GM23338 (cell line): Measurements from ENCODE around the gene ATG2B. TPM values are rescaled to one million over a fixed set of nuclear protein-coding genes. Genes with fewer than 3 reads are reported as not detected.

Experiments
- ATAC-seq: fragments of 200-7000 bp; cut with Tn5 transposase; 3 replicates; pipeline ENCODE4 v1.9.1; 2020
- DNase-seq: peaks from one replicate; pipeline ENCODE4 v3.0.0-alpha.2; 2015; ENCODE audit warnings: low spot score
- H2AFZ ChIP-seq: fragments of 200-600 bp; sonication (generic); 2 replicates; pipeline ENCODE4 v1.8.0; 2016; ENCODE audit warnings: antibody characterized with exemption, mild to moderate bottlenecking, moderate library complexity
- H3F3A ChIP-seq: fragments of 200-600 bp; sonication (generic); replicated peaks from 2 replicates; pipeline ENCODE4 v1.8.0; 2017; ENCODE audit warnings: antibody characterized with exemption, mixed run types, low read depth
- H3K27ac ChIP-seq: fragments of 200-600 bp; sonication (generic); 2 replicates; pipeline ENCODE4 v1.6.1; 2016; ENCODE audit warnings: low read depth
- H3K27me3 ChIP-seq: fragments of 200-600 bp; sonication (generic); 2 replicates; pipeline ENCODE4 v1.8.0; 2016; ENCODE audit warnings: mild to moderate bottlenecking, mixed run types, moderate library complexity; ENCODE audit not compliant: insufficient read depth
- H3K36me3 ChIP-seq: fragments of 200-600 bp; sonication (generic); 2 replicates; pipeline ENCODE4 v1.8.0; 2016; ENCODE audit warnings: mild to moderate bottlenecking; ENCODE audit not compliant: insufficient read depth
- H3K4me1 ChIP-seq: fragments of 200-600 bp; sonication (generic); 2 replicates; pipeline ENCODE4 v1.8.0; 2016; ENCODE audit warnings: mild to moderate bottlenecking, moderate library complexity; ENCODE audit not compliant: insufficient read depth
- H3K4me2 ChIP-seq: fragments of 200-600 bp; sonication (generic); 2 replicates; pipeline ENCODE4 v1.7.1; 2017; ENCODE audit warnings: mixed run types
- H3K4me3 ChIP-seq: fragments of 200-600 bp; sonication (generic); 2 replicates; pipeline ENCODE4 v1.6.1; 2016; ENCODE audit warnings: mixed run types
- H3K79me2 ChIP-seq: fragments of 200-600 bp; sonication (generic); replicated peaks from 2 replicates; pipeline ENCODE4 v1.8.0; 2017; ENCODE audit warnings: mild to moderate bottlenecking; ENCODE audit not compliant: insufficient read depth
- H3K9me2 ChIP-seq: fragments of 200-600 bp; sonication (generic); 2 replicates; pipeline ENCODE4 v1.8.0; 2017; ENCODE audit not compliant: insufficient read depth
- H4K20me1 ChIP-seq: fragments of 200-600 bp; sonication (generic); replicated peaks from 2 replicates; pipeline ENCODE4 v1.8.0; 2017; ENCODE audit warnings: mild to moderate bottlenecking; ENCODE audit not compliant: insufficient read depth
- H3K27ac Mint-ChIP-seq: 2 replicates; pipeline ENCODE4 v1.8.0; 2020; ENCODE audit warnings: inconsistent platforms, mild to moderate bottlenecking, moderate library complexity, mixed read lengths
- H3K27me3 Mint-ChIP-seq: 3 replicates; pipeline ENCODE4 v1.8.0; 2022; ENCODE audit warnings: low read depth, mild to moderate bottlenecking, moderate library complexity, mixed read lengths, inconsistent platforms; ENCODE audit not compliant: insufficient read depth, poor library complexity
- H3K36me3 Mint-ChIP-seq: 3 replicates; pipeline ENCODE4 v1.8.0; 2021; ENCODE audit warnings: low read depth, mild to moderate bottlenecking, inconsistent platforms, moderate library complexity, mixed read lengths
- H3K4me1 Mint-ChIP-seq: 3 replicates; pipeline ENCODE4 v1.8.0; 2020; ENCODE audit warnings: mild to moderate bottlenecking, inconsistent platforms, mixed read lengths
- H3K4me3 Mint-ChIP-seq: 3 replicates; pipeline ENCODE4 v1.8.0; 2021; ENCODE audit warnings: moderate library complexity, mild to moderate bottlenecking, inconsistent platforms, mixed read lengths
- H3K9me3 Mint-ChIP-seq: 3 replicates; pipeline ENCODE4 v1.8.0; 2020; ENCODE audit warnings: moderate library complexity, mild to moderate bottlenecking, inconsistent platforms, mixed read lengths
- CREB1 ChIP-seq: fragments of 250-450 bp; sonication (Bioruptor Pico); IDR thresholded peaks from 2 replicates; pipeline ENCODE4 v1.5.0; 2020; ENCODE audit warnings: low read depth, mild to moderate bottlenecking, moderate library complexity
- EZH2 ChIP-seq: fragments of 200-600 bp; sonication (generic); IDR thresholded peaks from one replicate; pipeline ENCODE4 v1.8.0; 2017; ENCODE audit warnings: antibody characterized with exemption, mild to moderate bottlenecking, low read depth; ENCODE audit not compliant: unreplicated experiment
- EZH2phosphoT487 ChIP-seq: fragments of 200-600 bp; sonication (generic); IDR thresholded peaks from one replicate; pipeline ENCODE4 v1.8.1; 2018; ENCODE audit warnings: antibody characterized with exemption; ENCODE audit not compliant: unreplicated experiment
- JUNB ChIP-seq: IDR thresholded peaks from one replicate; pipeline ENCODE4 v1.6.1; 2016; ENCODE audit warnings: antibody characterized with exemption; ENCODE audit not compliant: unreplicated experiment
- NANOG ChIP-seq: IDR thresholded peaks from 2 replicates; pipeline ENCODE4 v1.6.1; 2016; ENCODE audit warnings: antibody characterized with exemption, borderline replicate concordance
- POLR2AphosphoS5 ChIP-seq: IDR thresholded peaks from 2 replicates; pipeline ENCODE4 v1.6.1; 2016; ENCODE audit warnings: antibody characterized with exemption, low read depth
- STAT1 ChIP-seq: IDR thresholded peaks from one replicate; pipeline ENCODE4 v1.6.1; 2016; ENCODE audit warnings: antibody characterized with exemption; ENCODE audit not compliant: unreplicated experiment
- ZNF114 ChIP-seq: fragments of 250-450 bp; sonication (Bioruptor Pico); IDR thresholded peaks from 2 replicates; pipeline ENCODE4 v1.5.0; 2020; ENCODE audit warnings: mild to moderate bottlenecking, moderate library complexity
- ZNF331 ChIP-seq: fragments of 250-450 bp; sonication (Bioruptor Pico); IDR thresholded peaks from 2 replicates; pipeline ENCODE4 v1.5.0; 2020; ENCODE audit warnings: low read depth, mild to moderate bottlenecking, moderate library complexity
- polyA plus RNA-seq: library from polyadenylated mRNA; unstranded; fragments of >200 nt; fragmentation: Nextera tagmentation; extraction: Ambion mirVana; gene quantifications from 2 replicates; pipeline ENCODE4 v1.2.1, GENCODE V29; 2016
- total RNA-seq: library from RNA; depleted of rRNA; stranded (reverse); fragments of >200 nt; shearing (Covaris generic); gene quantifications from 2 replicates; pipeline ENCODE4 v1.2.3, GENCODE V29; 2014
- TF ChIP-seq, protein P1 (sequence below): IDR thresholded peaks from one replicate; pipeline ENCODE4 v1.6.1; 2018; ENCODE audit warnings: antibody characterized with exemption; ENCODE audit not compliant: unreplicated experiment
- TF ChIP-seq, protein P2 (sequence below): fragments of 250-450 bp; sonication (Bioruptor Pico); IDR thresholded peaks from 2 replicates; pipeline ENCODE4 v1.5.0; 2020; ENCODE audit warnings: mild to moderate bottlenecking, moderate library complexity
- TF ChIP-seq, protein P3 (sequence below), 2 experiments: fragments of 200-600 bp in 1 of 2; sonication (generic) in 1 of 2; conservative IDR thresholded peaks; 2 replicates each; pipeline versions ENCODE4 v1.5.1 to v1.6.1; 2016 to 2017; ENCODE audit warnings: antibody characterized with exemption in 2 of 2, low read depth in 2 of 2, mild to moderate bottlenecking in 2 of 2, moderate library complexity in 1 of 2
- TF ChIP-seq, protein P4 (sequence below): IDR thresholded peaks from 2 replicates; pipeline ENCODE4 v1.6.1; 2016; ENCODE audit warnings: antibody characterized with exemption

ATG2B gene
- total and polyA plus RNA-seq, 2 experiments from 2014 or later = 3.8 to 15.4 TPM

DNA sequence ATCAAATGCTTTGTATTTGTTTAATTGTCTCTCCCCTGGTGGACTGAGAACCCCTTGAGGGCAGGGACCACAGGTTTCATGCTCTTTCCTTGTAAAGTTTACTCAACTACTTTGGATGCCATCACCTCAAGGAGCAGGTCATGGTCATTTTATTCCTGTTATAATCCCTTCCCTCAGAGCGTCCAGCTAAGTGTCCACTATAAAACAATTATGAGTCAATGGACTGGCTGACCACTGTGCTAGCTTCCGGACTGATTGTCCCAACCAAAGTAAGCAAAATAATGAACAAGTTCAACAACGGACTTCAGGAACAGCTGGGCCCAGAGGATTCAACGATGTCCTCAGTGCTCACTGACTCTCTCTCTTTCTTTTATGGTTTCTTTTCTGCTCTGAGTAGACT, 47.0 kb upstream of the ATG2B start:
- Histone ChIP-seq H3K79me2 (no peaks in the 10 kb centered on the region), H3K4me1 (no peaks in the 10 kb centered on the region; the same call in 1 of the 2 replicates), H2AFZ (no peak overlapping the region), H3K4me3 (no peak overlapping the region), H3K9me2 (no peaks in the 10 kb centered on the region), H3K4me2 (no peak overlapping the region), H3K36me3 (no peaks in the 10 kb centered on the region), H3K27ac (no peak overlapping the region), H3F3A (no peaks in the 10 kb centered on the region), H3K27me3 (no peaks in the 10 kb centered on the region), H4K20me1 (no peaks in the 10 kb centered on the region; the same call in 1 of the 2 replicates)
- H3K36me3 Mint-ChIP-seq = no peaks in the 10 kb centered on the region
- H3K27me3 Mint-ChIP-seq = no peaks in the 10 kb centered on the region
- no peak overlapping the region for H3K27ac Mint-ChIP-seq
- TF ChIP-seq CREB1 (CRISPR knock-in tag) (no peak), ZNF114 (CRISPR knock-in tag) (no peak), POLR2AphosphoS5 (no peak), EZH2 (no peak), EZH2phosphoT487 (no peak), ZNF331 (no peak), NANOG (no peak), STAT1 (no peak), JUNB (no peak)
- TF ChIP-seq, protein P1, sequence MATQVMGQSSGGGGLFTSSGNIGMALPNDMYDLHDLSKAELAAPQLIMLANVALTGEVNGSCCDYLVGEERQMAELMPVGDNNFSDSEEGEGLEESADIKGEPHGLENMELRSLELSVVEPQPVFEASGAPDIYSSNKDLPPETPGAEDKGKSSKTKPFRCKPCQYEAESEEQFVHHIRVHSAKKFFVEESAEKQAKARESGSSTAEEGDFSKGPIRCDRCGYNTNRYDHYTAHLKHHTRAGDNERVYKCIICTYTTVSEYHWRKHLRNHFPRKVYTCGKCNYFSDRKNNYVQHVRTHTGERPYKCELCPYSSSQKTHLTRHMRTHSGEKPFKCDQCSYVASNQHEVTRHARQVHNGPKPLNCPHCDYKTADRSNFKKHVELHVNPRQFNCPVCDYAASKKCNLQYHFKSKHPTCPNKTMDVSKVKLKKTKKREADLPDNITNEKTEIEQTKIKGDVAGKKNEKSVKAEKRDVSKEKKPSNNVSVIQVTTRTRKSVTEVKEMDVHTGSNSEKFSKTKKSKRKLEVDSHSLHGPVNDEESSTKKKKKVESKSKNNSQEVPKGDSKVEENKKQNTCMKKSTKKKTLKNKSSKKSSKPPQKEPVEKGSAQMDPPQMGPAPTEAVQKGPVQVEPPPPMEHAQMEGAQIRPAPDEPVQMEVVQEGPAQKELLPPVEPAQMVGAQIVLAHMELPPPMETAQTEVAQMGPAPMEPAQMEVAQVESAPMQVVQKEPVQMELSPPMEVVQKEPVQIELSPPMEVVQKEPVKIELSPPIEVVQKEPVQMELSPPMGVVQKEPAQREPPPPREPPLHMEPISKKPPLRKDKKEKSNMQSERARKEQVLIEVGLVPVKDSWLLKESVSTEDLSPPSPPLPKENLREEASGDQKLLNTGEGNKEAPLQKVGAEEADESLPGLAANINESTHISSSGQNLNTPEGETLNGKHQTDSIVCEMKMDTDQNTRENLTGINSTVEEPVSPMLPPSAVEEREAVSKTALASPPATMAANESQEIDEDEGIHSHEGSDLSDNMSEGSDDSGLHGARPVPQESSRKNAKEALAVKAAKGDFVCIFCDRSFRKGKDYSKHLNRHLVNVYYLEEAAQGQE = no peak
- TF ChIP-seq, protein P2, sequence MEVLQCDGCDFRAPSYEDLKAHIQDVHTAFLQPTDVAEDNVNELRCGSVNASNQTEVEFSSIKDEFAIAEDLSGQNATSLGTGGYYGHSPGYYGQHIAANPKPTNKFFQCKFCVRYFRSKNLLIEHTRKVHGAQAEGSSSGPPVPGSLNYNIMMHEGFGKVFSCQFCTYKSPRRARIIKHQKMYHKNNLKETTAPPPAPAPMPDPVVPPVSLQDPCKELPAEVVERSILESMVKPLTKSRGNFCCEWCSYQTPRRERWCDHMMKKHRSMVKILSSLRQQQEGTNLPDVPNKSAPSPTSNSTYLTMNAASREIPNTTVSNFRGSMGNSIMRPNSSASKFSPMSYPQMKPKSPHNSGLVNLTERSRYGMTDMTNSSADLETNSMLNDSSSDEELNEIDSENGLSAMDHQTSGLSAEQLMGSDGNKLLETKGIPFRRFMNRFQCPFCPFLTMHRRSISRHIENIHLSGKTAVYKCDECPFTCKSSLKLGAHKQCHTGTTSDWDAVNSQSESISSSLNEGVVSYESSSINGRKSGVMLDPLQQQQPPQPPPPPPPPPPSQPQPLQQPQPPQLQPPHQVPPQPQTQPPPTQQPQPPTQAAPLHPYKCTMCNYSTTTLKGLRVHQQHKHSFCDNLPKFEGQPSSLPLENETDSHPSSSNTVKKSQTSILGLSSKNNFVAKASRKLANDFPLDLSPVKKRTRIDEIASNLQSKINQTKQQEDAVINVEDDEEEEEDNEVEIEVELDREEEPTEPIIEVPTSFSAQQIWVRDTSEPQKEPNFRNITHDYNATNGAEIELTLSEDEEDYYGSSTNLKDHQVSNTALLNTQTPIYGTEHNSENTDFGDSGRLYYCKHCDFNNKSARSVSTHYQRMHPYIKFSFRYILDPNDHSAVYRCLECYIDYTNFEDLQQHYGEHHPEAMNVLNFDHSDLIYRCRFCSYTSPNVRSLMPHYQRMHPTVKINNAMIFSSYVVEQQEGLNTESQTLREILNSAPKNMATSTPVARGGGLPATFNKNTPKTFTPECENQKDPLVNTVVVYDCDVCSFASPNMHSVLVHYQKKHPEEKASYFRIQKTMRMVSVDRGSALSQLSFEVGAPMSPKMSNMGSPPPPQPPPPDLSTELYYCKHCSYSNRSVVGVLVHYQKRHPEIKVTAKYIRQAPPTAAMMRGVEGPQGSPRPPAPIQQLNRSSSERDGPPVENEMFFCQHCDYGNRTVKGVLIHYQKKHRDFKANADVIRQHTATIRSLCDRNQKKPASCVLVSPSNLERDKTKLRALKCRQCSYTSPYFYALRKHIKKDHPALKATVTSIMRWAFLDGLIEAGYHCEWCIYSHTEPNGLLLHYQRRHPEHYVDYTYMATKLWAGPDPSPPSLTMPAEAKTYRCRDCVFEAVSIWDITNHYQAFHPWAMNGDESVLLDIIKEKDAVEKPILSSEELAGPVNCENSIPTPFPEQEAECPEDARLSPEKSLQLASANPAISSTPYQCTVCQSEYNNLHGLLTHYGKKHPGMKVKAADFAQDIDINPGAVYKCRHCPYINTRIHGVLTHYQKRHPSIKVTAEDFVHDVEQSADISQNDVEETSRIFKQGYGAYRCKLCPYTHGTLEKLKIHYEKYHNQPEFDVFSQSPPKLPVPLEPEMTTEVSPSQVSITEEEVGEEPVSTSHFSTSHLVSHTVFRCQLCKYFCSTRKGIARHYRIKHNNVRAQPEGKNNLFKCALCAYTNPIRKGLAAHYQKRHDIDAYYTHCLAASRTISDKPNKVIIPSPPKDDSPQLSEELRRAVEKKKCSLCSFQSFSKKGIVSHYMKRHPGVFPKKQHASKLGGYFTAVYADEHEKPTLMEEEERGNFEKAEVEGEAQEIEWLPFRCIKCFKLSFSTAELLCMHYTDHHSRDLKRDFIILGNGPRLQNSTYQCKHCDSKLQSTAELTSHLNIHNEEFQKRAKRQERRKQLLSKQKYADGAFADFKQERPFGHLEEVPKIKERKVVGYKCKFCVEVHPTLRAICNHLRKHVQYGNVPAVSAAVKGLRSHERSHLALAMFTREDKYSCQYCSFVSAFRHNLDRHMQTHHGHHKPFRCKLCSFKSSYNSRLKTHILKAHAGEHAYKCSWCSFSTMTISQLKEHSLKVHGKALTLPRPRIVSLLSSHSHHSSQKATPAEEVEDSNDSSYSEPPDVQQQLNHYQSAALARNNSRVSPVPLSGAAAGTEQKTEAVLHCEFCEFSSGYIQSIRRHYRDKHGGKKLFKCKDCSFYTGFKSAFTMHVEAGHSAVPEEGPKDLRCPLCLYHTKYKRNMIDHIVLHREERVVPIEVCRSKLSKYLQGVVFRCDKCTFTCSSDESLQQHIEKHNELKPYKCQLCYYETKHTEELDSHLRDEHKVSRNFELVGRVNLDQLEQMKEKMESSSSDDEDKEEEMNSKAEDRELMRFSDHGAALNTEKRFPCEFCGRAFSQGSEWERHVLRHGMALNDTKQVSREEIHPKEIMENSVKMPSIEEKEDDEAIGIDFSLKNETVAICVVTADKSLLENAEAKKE (CRISPR knock-in tag) = no peak
- TF ChIP-seq, protein P3, sequence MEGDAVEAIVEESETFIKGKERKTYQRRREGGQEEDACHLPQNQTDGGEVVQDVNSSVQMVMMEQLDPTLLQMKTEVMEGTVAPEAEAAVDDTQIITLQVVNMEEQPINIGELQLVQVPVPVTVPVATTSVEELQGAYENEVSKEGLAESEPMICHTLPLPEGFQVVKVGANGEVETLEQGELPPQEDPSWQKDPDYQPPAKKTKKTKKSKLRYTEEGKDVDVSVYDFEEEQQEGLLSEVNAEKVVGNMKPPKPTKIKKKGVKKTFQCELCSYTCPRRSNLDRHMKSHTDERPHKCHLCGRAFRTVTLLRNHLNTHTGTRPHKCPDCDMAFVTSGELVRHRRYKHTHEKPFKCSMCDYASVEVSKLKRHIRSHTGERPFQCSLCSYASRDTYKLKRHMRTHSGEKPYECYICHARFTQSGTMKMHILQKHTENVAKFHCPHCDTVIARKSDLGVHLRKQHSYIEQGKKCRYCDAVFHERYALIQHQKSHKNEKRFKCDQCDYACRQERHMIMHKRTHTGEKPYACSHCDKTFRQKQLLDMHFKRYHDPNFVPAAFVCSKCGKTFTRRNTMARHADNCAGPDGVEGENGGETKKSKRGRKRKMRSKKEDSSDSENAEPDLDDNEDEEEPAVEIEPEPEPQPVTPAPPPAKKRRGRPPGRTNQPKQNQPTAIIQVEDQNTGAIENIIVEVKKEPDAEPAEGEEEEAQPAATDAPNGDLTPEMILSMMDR (conservative IDR thresholded peaks at IDR 0.05; ENCODE audit: low read depth in 2 of 2) = no peak
- TF ChIP-seq, protein P4, sequence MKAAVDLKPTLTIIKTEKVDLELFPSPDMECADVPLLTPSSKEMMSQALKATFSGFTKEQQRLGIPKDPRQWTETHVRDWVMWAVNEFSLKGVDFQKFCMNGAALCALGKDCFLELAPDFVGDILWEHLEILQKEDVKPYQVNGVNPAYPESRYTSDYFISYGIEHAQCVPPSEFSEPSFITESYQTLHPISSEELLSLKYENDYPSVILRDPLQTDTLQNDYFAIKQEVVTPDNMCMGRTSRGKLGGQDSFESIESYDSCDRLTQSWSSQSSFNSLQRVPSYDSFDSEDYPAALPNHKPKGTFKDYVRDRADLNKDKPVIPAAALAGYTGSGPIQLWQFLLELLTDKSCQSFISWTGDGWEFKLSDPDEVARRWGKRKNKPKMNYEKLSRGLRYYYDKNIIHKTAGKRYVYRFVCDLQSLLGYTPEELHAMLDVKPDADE = no peak
- DNase-seq (no peak), ATAC-seq (no peak)
- H3K4me1 Mint-ChIP-seq = peaks cover 2% of the 10 kb centered on the region; the same call in 1 of the 3 replicates
- H3K4me3 Mint-ChIP-seq = no peak overlapping the region
- H3K9me3 Mint-ChIP-seq = no peaks in the 10 kb centered on the region
